Activated B cell treated with CpG ODN at 0.5 μM for 24 hours (primary cell): ENCODE measurements around the gene KLHL3. TPM values are rescaled to one million over a fixed set of nuclear protein-coding genes. Genes with fewer than 3 reads are reported as not detected.
A peak's percentile ranks its signal among the peaks of the same experiment; 100 is the strongest.

Experiments used
- ATAC-seq: fragments of 200-7000 bp; cut with Tn5 transposase; one replicate; pipeline ENCODE4 v1.10.0; 2021; ENCODE audit warnings: low read depth, mild to moderate bottlenecking, moderate library complexity
- CTCF ChIA-PET: fragments of 350-600 bp; sonication (Branson Sonifier 250); formaldehyde crosslinking; loops from one replicate; lab custom pipeline; 2021; ENCODE audit warnings: antibody characterized with exemption; lab: Charles Lee
- POLR2A ChIA-PET: fragments of 350-600 bp; sonication (Branson Sonifier 250); formaldehyde crosslinking; loops from one replicate; lab custom pipeline; 2021; ENCODE audit warnings: antibody characterized with exemption; lab: Charles Lee
- DNase-seq: peaks from one replicate; pipeline ENCODE4 v3.0.0; 2022
- H3K27ac Mint-ChIP-seq: one replicate; pipeline ENCODE4 v1.8.0; 2020; ENCODE audit warnings: mixed read lengths
- H3K27me3 Mint-ChIP-seq: one replicate; pipeline ENCODE4 v1.8.0; 2021; ENCODE audit warnings: mixed read lengths
- H3K36me3 Mint-ChIP-seq: one replicate; pipeline ENCODE4 v1.8.0; 2021; ENCODE audit warnings: low read depth, mixed read lengths
- H3K4me1 Mint-ChIP-seq: one replicate; pipeline ENCODE4 v1.8.0; 2021; ENCODE audit warnings: mixed read lengths
- H3K4me3 Mint-ChIP-seq: one replicate; pipeline ENCODE4 v1.8.0; 2020; ENCODE audit warnings: mild to moderate bottlenecking, mixed read lengths
- H3K9me3 Mint-ChIP-seq: one replicate; pipeline ENCODE4 v1.8.0; 2020; ENCODE audit warnings: mixed read lengths
- intact Hi-C: fragments of 100-400 bp; cut with micrococcal nuclease; formaldehyde crosslinking; loops from one replicate; pipeline ENCODE4 v1.15.1; 2024
- total RNA-seq: library from RNA; stranded (reverse); gene quantifications from 2 replicates; pipeline ENCODE4 v1.2.3, GENCODE V29; 2022
- TF ChIP-seq, protein P1 (sequence below): fragments of 200-600 bp; IDR thresholded peaks from one replicate; pipeline ENCODE4 v1.8.0; 2022; ENCODE audit warnings: antibody characterized with exemption, mild to moderate bottlenecking

Gene KLHL3
- total RNA-seq, 1 donor from 2014 or later = 5.9 TPM

DNA sequence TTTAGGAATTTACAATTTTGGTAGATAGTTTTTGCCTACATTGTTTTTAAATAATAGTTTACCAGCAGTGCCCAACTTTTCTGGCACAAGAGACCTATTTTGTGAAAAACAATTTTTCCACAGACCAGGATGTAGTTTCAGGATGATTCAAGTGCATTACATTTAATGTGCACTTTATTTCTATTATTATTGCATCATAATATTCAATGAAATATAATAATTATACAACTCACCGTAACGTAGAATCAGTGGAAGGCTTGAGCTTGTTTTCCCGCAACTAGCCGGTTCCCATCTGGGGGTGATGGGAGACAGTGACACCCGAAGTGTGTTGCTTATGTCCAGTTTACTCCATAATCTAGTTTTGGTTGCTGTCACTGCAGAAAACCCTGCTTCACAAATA, 21.7 kb upstream of the KLHL3 start:
- TF ChIP-seq, protein P1, sequence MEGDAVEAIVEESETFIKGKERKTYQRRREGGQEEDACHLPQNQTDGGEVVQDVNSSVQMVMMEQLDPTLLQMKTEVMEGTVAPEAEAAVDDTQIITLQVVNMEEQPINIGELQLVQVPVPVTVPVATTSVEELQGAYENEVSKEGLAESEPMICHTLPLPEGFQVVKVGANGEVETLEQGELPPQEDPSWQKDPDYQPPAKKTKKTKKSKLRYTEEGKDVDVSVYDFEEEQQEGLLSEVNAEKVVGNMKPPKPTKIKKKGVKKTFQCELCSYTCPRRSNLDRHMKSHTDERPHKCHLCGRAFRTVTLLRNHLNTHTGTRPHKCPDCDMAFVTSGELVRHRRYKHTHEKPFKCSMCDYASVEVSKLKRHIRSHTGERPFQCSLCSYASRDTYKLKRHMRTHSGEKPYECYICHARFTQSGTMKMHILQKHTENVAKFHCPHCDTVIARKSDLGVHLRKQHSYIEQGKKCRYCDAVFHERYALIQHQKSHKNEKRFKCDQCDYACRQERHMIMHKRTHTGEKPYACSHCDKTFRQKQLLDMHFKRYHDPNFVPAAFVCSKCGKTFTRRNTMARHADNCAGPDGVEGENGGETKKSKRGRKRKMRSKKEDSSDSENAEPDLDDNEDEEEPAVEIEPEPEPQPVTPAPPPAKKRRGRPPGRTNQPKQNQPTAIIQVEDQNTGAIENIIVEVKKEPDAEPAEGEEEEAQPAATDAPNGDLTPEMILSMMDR = no peak
- H3K4me3 Mint-ChIP-seq = no peak overlapping the region

DNA sequence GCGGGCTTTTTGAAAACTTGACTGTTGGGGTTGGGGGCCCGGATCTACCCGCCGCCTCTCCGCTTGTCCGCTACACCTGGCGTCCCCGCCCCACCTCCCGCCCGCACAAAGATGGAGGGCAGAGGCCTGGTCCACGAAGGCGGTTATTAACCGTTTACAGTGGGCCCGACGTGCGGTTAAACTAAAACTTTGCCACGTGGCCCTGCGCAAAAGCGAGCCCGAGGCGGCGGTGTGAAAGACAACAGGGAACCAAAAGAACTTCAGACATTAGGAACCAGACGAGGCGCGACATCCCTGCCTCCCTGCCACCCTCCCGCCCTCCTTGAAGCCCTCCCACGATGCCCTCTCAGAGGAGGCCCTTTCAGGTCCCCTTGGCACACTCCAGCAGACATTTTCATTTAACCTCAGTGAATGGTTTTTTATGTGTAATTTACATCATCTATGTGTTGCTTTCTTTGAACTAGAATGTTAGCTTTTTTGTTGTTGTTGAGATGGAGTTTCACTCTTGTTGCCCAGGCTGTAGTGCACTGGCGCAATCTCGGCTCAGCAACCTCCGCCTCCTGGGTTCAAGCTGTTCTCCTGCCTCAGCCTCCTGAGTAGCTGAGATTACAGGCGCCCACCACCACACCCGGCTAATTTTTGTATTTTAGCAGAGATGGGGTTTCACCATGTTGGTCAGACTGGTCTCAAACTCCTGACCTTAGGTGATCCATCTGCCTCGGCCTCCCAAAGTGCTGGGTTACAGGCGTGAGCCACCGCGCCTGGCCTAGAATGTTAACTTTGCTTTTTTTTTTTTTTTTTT, 19.3 kb upstream of the KLHL3 start:
- ChIA-PET POLR2A (interaction anchor here (0.6 to 3.0 kb wide), 16 partner anchors 25 to 821 kb away, joined by 3 to 23 read pairs (median 4); partner anchors contain the start of genes BRD8, ETF1, KIF20A and PKD2L2), CTCF (interaction anchor here (3.0 kb wide), 1 partner anchor 13 kb away, joined by 12 read pairs; no protein-coding TSS in a partner anchor)
- intact Hi-C loops = loop anchor here (1.0 to 10.0 kb wide), 9 partner anchors 134 to 1000 kb away; partner anchors contain the start of genes BRD8, CTNNA1, ETF1 and FAM53C
- no peaks in the 10 kb centered on the region for H3K27me3 Mint-ChIP-seq
- ATAC-seq = peak; percentile 21
- H3K4me1 Mint-ChIP-seq = peaks cover 30% of the 10 kb centered on the region
- peak overlapping the region; percentile 95 for H3K4me3 Mint-ChIP-seq
- TF ChIP-seq, protein P1 = no peak
- H3K27ac Mint-ChIP-seq = peak overlapping the region; percentile 100
- peaks cover 33% of the 10 kb centered on the region for H3K36me3 Mint-ChIP-seq
- no peaks in the 10 kb centered on the region for H3K9me3 Mint-ChIP-seq
- no peak for DNase-seq

More for the DNA sequence above, 21.7 kb upstream of the KLHL3 start:
- Mint-ChIP-seq H3K36me3 (peaks cover 14% of the 10 kb centered on the region), H3K27ac (no peak overlapping the region), H3K4me1 (peaks cover 9% of the 10 kb centered on the region), H3K9me3 (no peaks in the 10 kb centered on the region), H3K27me3 (no peaks in the 10 kb centered on the region)
- DNase-seq = no peak
- intact Hi-C loops = loop anchor here (10.0 kb wide), 1 partner anchor 997 kb away; the partner anchor contains the start of gene CTNNA1
- CTCF ChIA-PET = interaction anchor here (0.6 kb wide), 1 partner anchor 1593 kb away, joined by 4 read pairs; no protein-coding TSS in a partner anchor
- ATAC-seq = no peak
- POLR2A ChIA-PET = no interaction called here

DNA sequence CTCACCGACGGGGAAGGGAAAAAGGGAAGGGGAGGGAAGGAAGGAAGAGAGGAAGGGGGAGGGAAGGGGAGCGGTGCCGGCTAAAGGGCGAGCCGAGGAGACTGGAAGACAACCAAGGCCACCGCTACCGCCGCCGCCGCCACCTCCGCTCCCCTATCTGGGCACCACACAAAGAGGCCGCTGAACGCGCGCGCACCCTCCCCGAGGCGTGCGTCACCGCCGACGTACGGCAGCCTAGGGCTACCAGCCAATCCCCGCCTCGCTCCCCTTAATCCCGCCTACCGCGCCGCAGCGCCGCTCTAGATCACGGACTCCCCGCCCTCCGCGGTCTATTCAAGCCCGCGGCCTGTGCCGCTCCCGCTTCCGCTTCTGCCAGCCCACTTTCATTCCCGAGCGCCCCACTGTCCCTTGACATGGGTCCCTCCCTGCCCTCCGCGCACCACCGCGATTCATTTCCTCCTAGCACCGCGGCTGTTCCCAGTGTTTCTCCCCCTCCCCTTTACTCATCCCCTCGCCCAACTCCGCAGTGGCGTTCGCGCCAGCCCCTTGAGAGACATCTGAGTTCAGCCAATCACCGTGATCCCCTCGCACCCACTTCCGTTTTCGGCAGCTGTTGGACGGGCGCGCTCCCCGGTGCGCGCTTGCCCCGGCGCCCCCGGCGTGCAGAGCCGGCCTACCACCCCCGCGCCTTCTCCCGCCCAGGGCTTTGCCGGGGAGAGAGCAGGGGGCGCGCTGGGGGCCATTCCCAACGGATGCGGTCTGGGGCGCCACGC, 18.5 kb upstream of the KLHL3 start, which contains the start of gene HNRNPA0:
HNRNPA0 (minus strand) TSS at position 176 of the 773 bp plus-strand sequence. CDS start 297 bp downstream, outside the sequence.
- CTCF ChIA-PET = interaction anchor here (1.3 to 3.0 kb wide), 2 partner anchors 12 to 282 kb away, joined by 4 to 12 read pairs; no protein-coding TSS in a partner anchor
- Mint-ChIP-seq H3K27me3 (no peaks in the 10 kb centered on the region), H3K9me3 (no peaks in the 10 kb centered on the region), H3K36me3 (peaks cover 34% of the 10 kb centered on the region), H3K27ac (peak within 1 kb of the TSS; percentile 100), H3K4me1 (peaks cover 35% of the 10 kb centered on the region), H3K4me3 (peak within 1 kb of the TSS; percentile 95)
- POLR2A ChIA-PET = interaction anchor here (0.7 to 3.0 kb wide), 21 partner anchors 12 to 1976 kb away, joined by 3 to 23 read pairs (median 5); partner anchors contain the start of genes BRD8, ETF1, FAM53C and KIF20A
- DNase-seq (peak; percentile 95), ATAC-seq (peak; percentile 82)
- intact Hi-C loops = loop anchor here (1.0 to 10.0 kb wide), 9 partner anchors 135 to 1000 kb away; partner anchors contain the start of genes BRD8, CTNNA1, ETF1 and FAM53C
- TF ChIP-seq, protein P1 = no peak

GRCh38 chr5:137753691-137754187, 17.9 kb upstream of the KLHL3 start:
- CTCF ChIA-PET = interaction anchor here (0.5 to 3.0 kb wide), 5 partner anchors 12 to 379 kb away, joined by 4 to 12 read pairs (median 5); no protein-coding TSS in a partner anchor
- intact Hi-C loops = loop anchor here (1.0 to 10.0 kb wide), 9 partner anchors 136 to 1001 kb away; partner anchors contain the start of genes BRD8, CTNNA1, ETF1 and FAM53C
- H3K27ac Mint-ChIP-seq = peak overlapping the region; percentile 100

More at GRCh38 chr5:137753691-137754187, 17.9 kb upstream of the KLHL3 start:
- Mint-ChIP-seq H3K4me1 (peaks cover 35% of the 10 kb centered on the region), H3K9me3 (no peaks in the 10 kb centered on the region), H3K4me3 (peak overlapping the region; percentile 95), H3K27me3 (no peaks in the 10 kb centered on the region), H3K36me3 (peaks cover 34% of the 10 kb centered on the region)
- TF ChIP-seq, protein P1 = no peak
- ATAC-seq (peak; percentile 7), DNase-seq (no peak)
- POLR2A ChIA-PET = interaction anchor here (0.7 to 3.0 kb wide), 13 partner anchors 12 to 1977 kb away, joined by 3 to 23 read pairs (median 6); partner anchors contain the start of genes BRD8, ETF1, FAM53C and KIF20A
